Astrocyte (in vitro differentiated cells and primary cell): ENCODE data around the gene MSH5. TPM values are rescaled to one million over a fixed set of nuclear protein-coding genes. Genes with fewer than 3 reads are reported as not detected.
A peak's percentile ranks its signal among the peaks of the same experiment; 100 is the strongest.

Source experiments
- DNase-seq: peaks from one replicate; pipeline ENCODE4 v3.0.0-alpha.2; 2010; ENCODE audit warnings: low read depth
- FAIRE-seq: peaks from 2 replicates; lab custom pipeline; 2011; peaks lifted over from hg19 to GRCh38; lab: Jason Lieb, UNC
- H2AFZ ChIP-seq: 2 replicates; pipeline ENCODE4 v1.6.0; 2012; ENCODE audit warnings: low read depth, low read length, inconsistent platforms
- H3K27ac ChIP-seq: 2 replicates; pipeline ENCODE4 v1.5.1; 2011; ENCODE audit warnings: low read depth, low read length, inconsistent platforms
- H3K27me3 ChIP-seq: 2 replicates; pipeline ENCODE4 v1.6.0; 2011; ENCODE audit warnings: low read length, inconsistent platforms; ENCODE audit not compliant: insufficient read depth
- H3K36me3 ChIP-seq: 2 replicates; pipeline ENCODE4 v1.5.1; 2011; ENCODE audit warnings: low read length, inconsistent platforms; ENCODE audit not compliant: insufficient read depth
- H3K4me1 ChIP-seq: 2 replicates; pipeline ENCODE4 v1.5.1; 2011; ENCODE audit warnings: low read length, inconsistent platforms; ENCODE audit not compliant: insufficient read depth
- H3K4me2 ChIP-seq: 2 replicates; pipeline ENCODE4 v1.6.0; 2012; ENCODE audit warnings: low read length, inconsistent platforms
- H3K4me3 ChIP-seq: 2 replicates; pipeline ENCODE4 v1.5.1; 2011; ENCODE audit warnings: low read depth, mild to moderate bottlenecking, low read length, inconsistent platforms; ENCODE audit not compliant: insufficient read depth
- H3K79me2 ChIP-seq: 2 replicates; pipeline ENCODE4 v1.6.0; 2012; ENCODE audit warnings: mild to moderate bottlenecking, low read length, inconsistent platforms; ENCODE audit not compliant: insufficient read depth
- H3K9ac ChIP-seq: 2 replicates; pipeline ENCODE4 v1.6.0; 2012; ENCODE audit warnings: mild to moderate bottlenecking, low read length, inconsistent platforms
- H3K9me3 ChIP-seq: 2 replicates; pipeline ENCODE4 v1.5.1; 2012; ENCODE audit warnings: low read depth, mild to moderate bottlenecking, low read length, inconsistent platforms; ENCODE audit not compliant: insufficient read depth
- H4K20me1 ChIP-seq: 2 replicates; pipeline ENCODE4 v1.6.0; 2012; ENCODE audit warnings: low read length, inconsistent platforms; ENCODE audit not compliant: insufficient read depth
- H3K27ac Mint-ChIP-seq: one replicate; pipeline ENCODE4 v1.8.0; 2021; ENCODE audit warnings: mild to moderate bottlenecking, mixed read lengths; ENCODE audit not compliant: unreplicated experiment
- H3K27me3 Mint-ChIP-seq: one replicate; pipeline ENCODE4 v1.8.0; 2021; ENCODE audit warnings: low read depth, mixed read lengths; ENCODE audit not compliant: unreplicated experiment
- H3K36me3 Mint-ChIP-seq: one replicate; pipeline ENCODE4 v1.8.0; 2021; ENCODE audit warnings: low read depth, mixed read lengths; ENCODE audit not compliant: unreplicated experiment
- H3K4me1 Mint-ChIP-seq: one replicate; pipeline ENCODE4 v1.8.0; 2021; ENCODE audit warnings: low read depth, mixed read lengths; ENCODE audit not compliant: unreplicated experiment
- H3K4me3 Mint-ChIP-seq: one replicate; pipeline ENCODE4 v1.8.0; 2021; ENCODE audit warnings: mild to moderate bottlenecking, moderate library complexity, mixed read lengths; ENCODE audit not compliant: unreplicated experiment
- H3K9me3 Mint-ChIP-seq: one replicate; pipeline ENCODE4 v1.8.0; 2021; ENCODE audit warnings: mild to moderate bottlenecking, mixed read lengths; ENCODE audit not compliant: unreplicated experiment
- CTCF ChIP-seq: IDR thresholded peaks from 2 replicates; pipeline ENCODE4 v1.5.1; 2011; ENCODE audit warnings: low read depth, mild to moderate bottlenecking, inconsistent platforms, low read length, moderate library complexity; ENCODE audit not compliant: insufficient read depth
- EZH2 ChIP-seq: IDR thresholded peaks from 2 replicates; pipeline ENCODE4 v1.6.1; 2012; ENCODE audit warnings: mild to moderate bottlenecking, low read length, inconsistent platforms; ENCODE audit not compliant: insufficient read depth
- total RNA-seq: library from RNA; stranded (reverse); gene quantifications from 2 replicates; pipeline ENCODE4 v1.2.1, GENCODE V29; 2021

Gene MSH5
- total RNA-seq, 1 donor from 2014 or later = 6.8 TPM

GRCh38 chr6:31713991-31714684 is 25.7 kb upstream of the MSH5 start:
- Mint-ChIP-seq H3K9me3 (peaks cover 2% of the 10 kb centered on the region), H3K4me3 (no peak overlapping the region), H3K36me3 (peaks cover 2% of the 10 kb centered on the region), H3K4me1 (peaks cover 6% of the 10 kb centered on the region), H3K27ac (peak overlapping the region; percentile 31), H3K27me3 (peaks cover 16% of the 10 kb centered on the region)
- no peak for TF ChIP-seq EZH2
- TF ChIP-seq CTCF = no peak
- Histone ChIP-seq H4K20me1 (no peaks in the 10 kb centered on the region), H3K27ac (no peak overlapping the region), H3K4me3 (no peak overlapping the region), H2AFZ (no peak overlapping the region), H3K9me3 (no peaks in the 10 kb centered on the region), H3K27me3 (peaks cover 2% of the 10 kb centered on the region), H3K4me2 (no peak overlapping the region), H3K79me2 (no peaks in the 10 kb centered on the region), H3K4me1 (no peaks in the 10 kb centered on the region), H3K36me3 (no peaks in the 10 kb centered on the region), H3K9ac (no peak overlapping the region)
- DNase-seq (no peak), FAIRE-seq (no peak)

GRCh38 chr6:31715022-31715958 is 24.5 kb upstream of the MSH5 start, which contains the start of gene LY6G6D:
TSS of gene LY6G6D (plus strand) at chr6:31715348. CDS start at chr6:31715356, 8 bp downstream.
- peaks cover 3% of the 10 kb centered on the region for H3K9me3 Mint-ChIP-seq
- Histone ChIP-seq H3K4me2 (no peak within 1 kb of the TSS), H3K4me3 (no peak within 1 kb of the TSS), H2AFZ (peak within 1 kb of the TSS; percentile 41), H3K27ac (no peak within 1 kb of the TSS), H3K4me1 (no peaks in the 10 kb centered on the region), H3K79me2 (no peaks in the 10 kb centered on the region), H4K20me1 (no peaks in the 10 kb centered on the region), H3K36me3 (no peaks in the 10 kb centered on the region), H3K9ac (no peak within 1 kb of the TSS), H3K9me3 (no peaks in the 10 kb centered on the region), H3K27me3 (peaks cover 2% of the 10 kb centered on the region)
- peak within 1 kb of the TSS; percentile 31 for H3K27ac Mint-ChIP-seq
- H3K36me3 Mint-ChIP-seq = peaks cover 2% of the 10 kb centered on the region
- FAIRE-seq = no peak
- peaks cover 7% of the 10 kb centered on the region for H3K4me1 Mint-ChIP-seq
- TF ChIP-seq CTCF = no peak
- TF ChIP-seq EZH2 = no peak
- no peak within 1 kb of the TSS for H3K4me3 Mint-ChIP-seq
- peaks cover 20% of the 10 kb centered on the region for H3K27me3 Mint-ChIP-seq
- DNase-seq = no peak
